HepG2 (cell line): ENCODE results near the gene BRPF1. TPM values are rescaled to one million over a fixed set of nuclear protein-coding genes. Genes with fewer than 3 reads are reported as not detected.

Experiments used
- ATF3 ChIP-seq: sonication (generic); formaldehyde crosslinking; IDR thresholded peaks from 2 replicates; pipeline ENCODE4 v1.4.0; 2020; ENCODE audit warnings: missing genetic modification reagents
- FOSL2 ChIP-seq: sonication (generic); formaldehyde crosslinking; IDR thresholded peaks from 2 replicates; pipeline ENCODE4 v1.4.0; 2020; ENCODE audit warnings: missing genetic modification reagents
- GPBP1L1 ChIP-seq: sonication (generic); formaldehyde crosslinking; IDR thresholded peaks from 2 replicates; pipeline ENCODE4 v1.5.0; 2020; ENCODE audit warnings: mild to moderate bottlenecking, missing genetic modification reagents
- REST ChIP-seq, 2 experiments: IDR thresholded peaks; 2 replicates each; pipeline ENCODE4 v1.6.1; 2011 to 2012; ENCODE audit warnings: low read length in 2 of 2, borderline replicate concordance in 1 of 2, low read depth in 1 of 2, mild to moderate bottlenecking in 1 of 2, moderate library complexity in 1 of 2
- SP5 ChIP-seq: IDR thresholded peaks from 2 replicates; pipeline ENCODE4 v1.6.1; 2016; ENCODE audit warnings: low read depth, borderline replicate concordance
- THAP11 ChIP-seq: IDR thresholded peaks from 2 replicates; pipeline ENCODE4 v1.6.1; 2016; ENCODE audit warnings: missing biosample characterization, missing genetic modification reagents
- ZBTB2 ChIP-seq: sonication (generic); formaldehyde crosslinking; IDR thresholded peaks from 2 replicates; pipeline ENCODE4 v1.8.0; 2022; ENCODE audit warnings: low read depth, missing genetic modification reagents
- ZBTB4 ChIP-seq: sonication (generic); formaldehyde crosslinking; IDR thresholded peaks from 2 replicates; pipeline ENCODE4 v1.4.0; 2020; ENCODE audit warnings: missing genetic modification reagents, mild to moderate bottlenecking, borderline replicate concordance
- ZBTB49 ChIP-seq: sonication (generic); formaldehyde crosslinking; IDR thresholded peaks from 2 replicates; pipeline ENCODE4 v1.4.0; 2020; ENCODE audit warnings: missing genetic modification reagents, borderline replicate concordance
- ZNF232 ChIP-seq: sonication (generic); formaldehyde crosslinking; IDR thresholded peaks from 2 replicates; pipeline ENCODE4 v1.4.0; 2020; ENCODE audit warnings: missing genetic modification reagents, borderline replicate concordance
- ZNF674 ChIP-seq: sonication (generic); formaldehyde crosslinking; IDR thresholded peaks from 2 replicates; pipeline ENCODE4 v1.5.0; 2020; ENCODE audit warnings: low read depth, mild to moderate bottlenecking, missing genetic modification reagents
- polyA plus RNA-seq, 8 experiments: library from polyadenylated mRNA; depleted of rRNA in 3 of 8; stranded (reverse) in 7 of 8; unstranded in 1 of 8; fragments of >200 nt; fragmentation: Illumina TruSeq in 4 of 8; extraction: Trizol in 4 of 8; gene quantifications; 2 replicates each; pipeline versions ENCODE4 v1.2.1 to v1.2.3, GENCODE V29; 2011 to 2016; ENCODE audit warnings: low read depth in 4 of 8, missing spikeins in 1 of 8, mixed read lengths in 1 of 8; ENCODE audit not compliant: insufficient read depth in 1 of 8
- total RNA-seq, 5 experiments: library from RNA; depleted of rRNA; stranded (reverse); fragments of >200 nt; fragmentation: Illumina TruSeq; extraction: Trizol; gene quantifications; 2 replicates each; pipeline ENCODE4 v1.2.3, GENCODE V29; 2016; ENCODE audit warnings: low read depth in 1 of 5

The BRPF1 gene
- total and polyA plus RNA-seq, 2 of the 13 experiments (the other 11 are each of a cell fraction or from before 2014, with no cell fraction given) = 7.3 to 10.0 TPM

- TF ChIP-seq GPBP1L1 (CRISPR knock-in tag) (no peak), ZBTB49 (CRISPR knock-in tag) (no peak), REST (IDR thresholded peaks at IDR 0.05; ENCODE audit: borderline replicate concordance in 1 of 2, low read depth in 1 of 2, low read length in 2 of 2) (no peak), SP5 (CRISPR knock-in tag) (no peak), ZBTB2 (CRISPR knock-in tag) (no peak), ATF3 (CRISPR knock-in tag) (0 out of 2 replicates have a peak, but pooled peaks have one; percentile 42), ZBTB4 (CRISPR knock-in tag) (no peak), ZNF232 (CRISPR knock-in tag) (no peak), THAP11 (CRISPR knock-in tag) (peak; percentile 55), FOSL2 (CRISPR knock-in tag) (peak; percentile 97), ZNF674 (CRISPR knock-in tag) (no peak)
Measured at GRCh38 chr3:9715764-9716437, 15.6 kb upstream of the BRPF1 start (continued).
